HCT116 (cell line): ENCODE results near the gene SOX6. TPM values are rescaled to one million over a fixed set of nuclear protein-coding genes. Genes with fewer than 3 reads are reported as not detected.

Experiments
- ATAC-seq: fragments of 200-7000 bp; cut with Tn5 transposase; 2 replicates; pipeline ENCODE4 v1.9.1; 2020; ENCODE audit warnings: mild to moderate bottlenecking, moderate library complexity
- BruUV-seq: library from RNA; stranded (reverse); fragments of 400-500 nt; replicated peaks from 2 replicates; lab custom pipeline; 2021; lab: Mats Ljungman, UMichigan
- CTCF ChIA-PET: fragments of 300-600 bp; sonication (Branson Sonifier 250); formaldehyde crosslinking; loops from one replicate; lab custom pipeline; 2021; ENCODE audit warnings: antibody characterized with exemption; lab: Charles Lee
- POLR2A ChIA-PET: fragments of 300-600, 350-600 bp; sonication (Branson Sonifier 250); formaldehyde crosslinking; loops from one replicate; lab custom pipeline; 2021; ENCODE audit warnings: antibody characterized with exemption; lab: Charles Lee
- RAD21 ChIA-PET, 2 experiments: fragments of 300-600 bp; sonication (Branson Sonifier 250); formaldehyde crosslinking; loops; one replicate each; lab custom pipeline; 2023; ENCODE audit warnings: low total read pairs in 2 of 2; ENCODE audit not compliant: uncharacterized antibody in 2 of 2, unreplicated experiment in 2 of 2, low non-redundant PET in 1 of 2; lab: Charles Lee
- DNase-seq: peaks from one replicate; pipeline ENCODE4 v3.0.0-alpha.2; 2010; ENCODE audit warnings: low read depth, low spot score
- H2AFZ ChIP-seq: fragments of 200-600 bp; shearing (Covaris generic), sonication (generic); 2 replicates; pipeline ENCODE4 v1.6.1; 2017; ENCODE audit warnings: low read depth, mixed run types, mixed read lengths, antibody characterized with exemption, low read length; ENCODE audit not compliant: poor library complexity, severe bottlenecking
- H3K27ac ChIP-seq: 2 replicates; pipeline ENCODE4 v1.5.1; 2012; ENCODE audit warnings: low read depth, low read length
- H3K27me3 ChIP-seq: fragments of 200-600 bp; sonication (generic); 2 replicates; pipeline ENCODE4 v1.6.1; 2016; ENCODE audit warnings: mixed run types, low read length, mixed read lengths; ENCODE audit not compliant: insufficient read depth
- H3K36me3 ChIP-seq, 2 experiments: fragments of 200-500 bp in 1 of 2; fragments of 200-600 bp in 1 of 2; sonication (Bioruptor generic) in 1 of 2; sonication (generic) in 1 of 2; 2 replicates each; pipeline versions ENCODE4 v1.5.1 to v1.6.1; 2014 to 2016; ENCODE audit warnings: low read length in 2 of 2, inconsistent platforms in 1 of 2, mixed read lengths in 1 of 2, mixed run types in 1 of 2; ENCODE audit not compliant: insufficient read depth in 2 of 2, control insufficient read depth in 1 of 2
- H3K4me1 ChIP-seq, 2 experiments: fragments of 200-600 bp in 1 of 2; sonication (generic) in 1 of 2; 2 replicates each; pipeline versions ENCODE4 v1.5.1 to v1.6.1; 2012 to 2017; ENCODE audit warnings: low read length in 2 of 2, inconsistent platforms in 1 of 2, mild to moderate bottlenecking in 1 of 2, mixed read lengths in 1 of 2, mixed run types in 1 of 2, moderate library complexity in 1 of 2; ENCODE audit not compliant: insufficient read depth in 2 of 2, control insufficient read depth in 1 of 2
- H3K4me2 ChIP-seq: fragments of 200-600 bp; sonication (generic); 2 replicates; pipeline ENCODE4 v1.6.1; 2017; ENCODE audit warnings: mixed run types, low read length, mixed read lengths
- H3K4me3 ChIP-seq, 2 experiments: fragments of 200-600 bp in 1 of 2; sonication (generic) in 1 of 2; replicated peaks in 1 of 2; 2 replicates each; pipeline ENCODE4 v1.5.1; 2011 to 2016; ENCODE audit warnings: low read length in 2 of 2, control low read depth in 1 of 2, low read depth in 1 of 2, mild to moderate bottlenecking in 1 of 2, mixed read lengths in 1 of 2, mixed run types in 1 of 2
- H3K79me2 ChIP-seq: fragments of 200-600 bp; sonication (generic); 2 replicates; pipeline ENCODE4 v1.6.1; 2017; ENCODE audit warnings: mild to moderate bottlenecking, mixed run types, low read length, moderate library complexity, mixed read lengths; ENCODE audit not compliant: insufficient read depth
- H3K9ac ChIP-seq: fragments of 200-600 bp; sonication (generic); 2 replicates; pipeline ENCODE4 v1.6.1; 2016; ENCODE audit warnings: low read length, mixed read lengths
- H3K9me2 ChIP-seq: fragments of 200-600 bp; sonication (generic), shearing (Covaris generic); 2 replicates; pipeline ENCODE4 v1.6.1; 2017; ENCODE audit warnings: mixed run types, mild to moderate bottlenecking, moderate library complexity; ENCODE audit not compliant: insufficient read depth
- H3K9me3 ChIP-seq, 2 experiments: fragments of 200-500 bp in 1 of 2; fragments of 200-600 bp in 1 of 2; sonication (Bioruptor generic) in 1 of 2; sonication (generic) in 1 of 2; 2 replicates each; pipeline ENCODE4 v1.6.1; 2014 to 2017; ENCODE audit warnings: low read length in 2 of 2, mixed read lengths in 2 of 2, inconsistent platforms in 1 of 2, low read depth in 1 of 2, mild to moderate bottlenecking in 1 of 2, mixed run types in 1 of 2, moderate library complexity in 1 of 2; ENCODE audit not compliant: control insufficient read depth in 1 of 2, insufficient read depth in 1 of 2
- H4K20me1 ChIP-seq: fragments of 200-600 bp; sonication (generic), shearing (Covaris generic); 2 replicates; pipeline ENCODE4 v1.6.1; 2017; ENCODE audit warnings: mixed run types, mild to moderate bottlenecking, moderate library complexity; ENCODE audit not compliant: insufficient read depth
- CBX3 ChIP-seq: IDR thresholded peaks from 2 replicates; pipeline ENCODE4 v1.6.1; 2012; ENCODE audit warnings: low read depth
- CEBPB ChIP-seq: IDR thresholded peaks from 2 replicates; pipeline ENCODE4 v1.6.1; 2012; ENCODE audit warnings: low read depth
- ELF1 ChIP-seq: IDR thresholded peaks from 2 replicates; pipeline ENCODE4 v1.6.1; 2012; ENCODE audit warnings: low read depth, borderline replicate concordance
- EZH2 ChIP-seq: fragments of 200-600 bp; sonication (generic); IDR thresholded peaks from 2 replicates; pipeline ENCODE4 v1.6.1; 2017; ENCODE audit warnings: antibody characterized with exemption, mixed run types
- EZH2phosphoT487 ChIP-seq: fragments of 200-600 bp; IDR thresholded peaks from 2 replicates; pipeline ENCODE4 v1.6.1; 2018; ENCODE audit warnings: antibody characterized with exemption, borderline replicate concordance
- FOSL1 ChIP-seq: IDR thresholded peaks from 2 replicates; pipeline ENCODE4 v1.6.1; 2012; ENCODE audit warnings: low read depth
- JUND ChIP-seq: IDR thresholded peaks from 2 replicates; pipeline ENCODE4 v1.6.1; 2012
- POLR2A ChIP-seq: IDR thresholded peaks from 2 replicates; pipeline ENCODE4 v1.7.0; 2011; ENCODE audit warnings: borderline replicate concordance; ENCODE audit not compliant: insufficient read depth, insufficient read length; ENCODE audit errors: extremely low read depth
- RAD21 ChIP-seq: IDR thresholded peaks from 2 replicates; pipeline ENCODE4 v1.6.1; 2012; ENCODE audit warnings: low read depth, mild to moderate bottlenecking
- SIN3A ChIP-seq: IDR thresholded peaks from 2 replicates; pipeline ENCODE4 v1.6.1; 2012; ENCODE audit warnings: low read depth
- SRF ChIP-seq: IDR thresholded peaks from 2 replicates; pipeline ENCODE4 v1.6.1; 2012; ENCODE audit warnings: low read depth
- ZNF274 ChIP-seq: fragments of 200-500 bp; sonication (Bioruptor generic); IDR thresholded peaks from 2 replicates; pipeline ENCODE4 v1.6.1; 2014; ENCODE audit warnings: mild to moderate bottlenecking, low read depth, low read length, inconsistent platforms
- intact Hi-C: fragments of 100-400 bp; cut with micrococcal nuclease; formaldehyde crosslinking; loops from 2 replicates; pipeline ENCODE4 v1.10.0; 2022
- total RNA-seq: library from RNA; stranded (reverse); gene quantifications from one replicate; pipeline ENCODE4 v1.2.1, GENCODE V29; 2021; ENCODE audit not compliant: unreplicated experiment
- TF ChIP-seq, protein P1 (sequence below): IDR thresholded peaks from 2 replicates; pipeline ENCODE4 v1.6.1; 2012
- TF ChIP-seq, protein P2 (sequence below): IDR thresholded peaks from 2 replicates; pipeline ENCODE4 v1.6.1; 2011; ENCODE audit warnings: mild to moderate bottlenecking, low read length, moderate library complexity; ENCODE audit not compliant: insufficient replicate concordance; ENCODE audit errors: extremely low read depth
- TF ChIP-seq, protein P3 (sequence below): IDR thresholded peaks from 2 replicates; pipeline ENCODE4 v1.6.1; 2012
- TF ChIP-seq, protein P4 (sequence below), 3 experiments: fragments of 200-600 bp in 1 of 3; sonication (generic) in 1 of 3; IDR thresholded peaks in 2 of 3; conservative IDR thresholded peaks in 1 of 3; 2 replicates each; pipeline ENCODE4 v1.5.1; 2012 to 2017; ENCODE audit warnings: low read depth in 2 of 3, low read length in 2 of 3, antibody characterized with exemption in 1 of 3, borderline replicate concordance in 1 of 3, control low read depth in 1 of 3, mild to moderate bottlenecking in 1 of 3, mixed read lengths in 1 of 3, mixed run types in 1 of 3, moderate library complexity in 1 of 3; ENCODE audit not compliant: insufficient read depth in 1 of 3

SOX6 gene
- total RNA-seq, 1 experiment from 2014 or later, result 0.81 TPM

DNA sequence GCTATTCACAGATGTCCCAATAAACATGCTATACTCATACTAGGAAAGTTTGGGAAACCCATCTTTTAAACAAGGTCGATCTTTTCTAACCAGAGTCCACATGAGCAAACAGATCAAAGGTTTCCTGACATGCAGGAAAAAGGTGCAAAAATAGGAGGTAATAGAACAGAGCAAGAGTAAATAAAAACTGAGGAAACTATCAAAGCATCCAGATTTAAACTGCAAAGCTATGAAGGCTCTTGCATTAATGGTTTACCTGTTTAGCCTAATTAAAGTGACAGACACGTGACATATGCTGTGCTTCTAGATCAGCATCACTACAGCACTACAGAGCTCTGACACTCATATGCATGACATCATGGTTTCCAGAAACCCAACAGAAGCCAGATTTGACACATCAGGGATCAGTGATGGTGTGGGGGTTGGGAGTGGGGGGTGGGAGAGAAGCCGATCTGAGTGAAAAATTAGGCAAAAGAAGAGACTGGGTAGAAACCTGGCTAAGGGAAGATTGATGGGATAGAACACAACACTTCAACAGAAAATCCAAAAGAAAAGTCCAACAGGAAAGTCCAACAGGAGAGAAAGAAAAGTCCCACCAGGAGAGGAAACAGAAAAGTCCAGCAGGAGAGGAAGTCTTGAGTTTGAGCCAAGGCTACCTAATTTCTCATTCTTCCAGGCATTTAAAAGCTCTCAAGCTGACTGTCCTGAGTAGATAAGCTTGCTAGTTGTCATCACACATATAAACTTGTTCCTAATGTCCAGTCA, 262.3 kb downstream of the SOX6 start:
- RAD21 ChIA-PET, result no interaction called here
- POLR2A ChIA-PET, result no interaction called here

More for the DNA sequence above, 262.3 kb downstream of the SOX6 start:
- DNase-seq (no peak), ATAC-seq (no peak)
- no peaks in the 10 kb centered on the region for H3K36me3 ChIP-seq
- no peaks in the 10 kb centered on the region for H4K20me1 ChIP-seq
- no peak overlapping the region for H3K4me2 ChIP-seq
- no peak overlapping the region for H2AFZ ChIP-seq
- no peaks in the 10 kb centered on the region for H3K79me2 ChIP-seq
- intact Hi-C loops, result no loop called here
- H3K9ac ChIP-seq, result no peak overlapping the region
- no TSS peak for BruUV-seq
- H3K9me3 ChIP-seq, result no peaks in the 10 kb centered on the region
- no peaks in the 10 kb centered on the region for H3K4me1 ChIP-seq
- H3K9me2 ChIP-seq, result no peaks in the 10 kb centered on the region
- 0 out of 2 replicates have a peak, but pooled peaks cover 17% of the 10 kb centered on the region for H3K27me3 ChIP-seq
- CTCF ChIA-PET, result no interaction called here
- no peak overlapping the region for H3K4me3 ChIP-seq
- TF ChIP-seq SRF, result no peak
- no peak for TF ChIP-seq CEBPB
- TF ChIP-seq ZNF274, result no peak
- TF ChIP-seq, protein P1, sequence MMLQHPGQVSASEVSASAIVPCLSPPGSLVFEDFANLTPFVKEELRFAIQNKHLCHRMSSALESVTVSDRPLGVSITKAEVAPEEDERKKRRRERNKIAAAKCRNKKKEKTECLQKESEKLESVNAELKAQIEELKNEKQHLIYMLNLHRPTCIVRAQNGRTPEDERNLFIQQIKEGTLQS, result no peak
- TF ChIP-seq, protein P2, sequence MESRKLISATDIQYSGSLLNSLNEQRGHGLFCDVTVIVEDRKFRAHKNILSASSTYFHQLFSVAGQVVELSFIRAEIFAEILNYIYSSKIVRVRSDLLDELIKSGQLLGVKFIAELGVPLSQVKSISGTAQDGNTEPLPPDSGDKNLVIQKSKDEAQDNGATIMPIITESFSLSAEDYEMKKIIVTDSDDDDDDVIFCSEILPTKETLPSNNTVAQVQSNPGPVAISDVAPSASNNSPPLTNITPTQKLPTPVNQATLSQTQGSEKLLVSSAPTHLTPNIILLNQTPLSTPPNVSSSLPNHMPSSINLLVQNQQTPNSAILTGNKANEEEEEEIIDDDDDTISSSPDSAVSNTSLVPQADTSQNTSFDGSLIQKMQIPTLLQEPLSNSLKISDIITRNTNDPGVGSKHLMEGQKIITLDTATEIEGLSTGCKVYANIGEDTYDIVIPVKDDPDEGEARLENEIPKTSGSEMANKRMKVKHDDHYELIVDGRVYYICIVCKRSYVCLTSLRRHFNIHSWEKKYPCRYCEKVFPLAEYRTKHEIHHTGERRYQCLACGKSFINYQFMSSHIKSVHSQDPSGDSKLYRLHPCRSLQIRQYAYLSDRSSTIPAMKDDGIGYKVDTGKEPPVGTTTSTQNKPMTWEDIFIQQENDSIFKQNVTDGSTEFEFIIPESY, result no peak
- TF ChIP-seq, protein P3, sequence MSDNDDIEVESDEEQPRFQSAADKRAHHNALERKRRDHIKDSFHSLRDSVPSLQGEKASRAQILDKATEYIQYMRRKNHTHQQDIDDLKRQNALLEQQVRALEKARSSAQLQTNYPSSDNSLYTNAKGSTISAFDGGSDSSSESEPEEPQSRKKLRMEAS, result no peak
- TF ChIP-seq ELF1, result no peak
- TF ChIP-seq, protein P4, sequence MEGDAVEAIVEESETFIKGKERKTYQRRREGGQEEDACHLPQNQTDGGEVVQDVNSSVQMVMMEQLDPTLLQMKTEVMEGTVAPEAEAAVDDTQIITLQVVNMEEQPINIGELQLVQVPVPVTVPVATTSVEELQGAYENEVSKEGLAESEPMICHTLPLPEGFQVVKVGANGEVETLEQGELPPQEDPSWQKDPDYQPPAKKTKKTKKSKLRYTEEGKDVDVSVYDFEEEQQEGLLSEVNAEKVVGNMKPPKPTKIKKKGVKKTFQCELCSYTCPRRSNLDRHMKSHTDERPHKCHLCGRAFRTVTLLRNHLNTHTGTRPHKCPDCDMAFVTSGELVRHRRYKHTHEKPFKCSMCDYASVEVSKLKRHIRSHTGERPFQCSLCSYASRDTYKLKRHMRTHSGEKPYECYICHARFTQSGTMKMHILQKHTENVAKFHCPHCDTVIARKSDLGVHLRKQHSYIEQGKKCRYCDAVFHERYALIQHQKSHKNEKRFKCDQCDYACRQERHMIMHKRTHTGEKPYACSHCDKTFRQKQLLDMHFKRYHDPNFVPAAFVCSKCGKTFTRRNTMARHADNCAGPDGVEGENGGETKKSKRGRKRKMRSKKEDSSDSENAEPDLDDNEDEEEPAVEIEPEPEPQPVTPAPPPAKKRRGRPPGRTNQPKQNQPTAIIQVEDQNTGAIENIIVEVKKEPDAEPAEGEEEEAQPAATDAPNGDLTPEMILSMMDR (IDR thresholded peaks at IDR 0.05 in 2 of 3, conservative IDR thresholded peaks at IDR 0.05 in 1 of 3; ENCODE audit: borderline replicate concordance in 1 of 3, insufficient read depth in 1 of 3, low read depth in 2 of 3, low read length in 2 of 3), result no peak
- no peak for TF ChIP-seq POLR2A
- no peak for TF ChIP-seq CBX3
- no peak for TF ChIP-seq EZH2
- TF ChIP-seq JUND, result no peak
- no peak for TF ChIP-seq RAD21
- TF ChIP-seq SIN3A, result no peak
- no peak for TF ChIP-seq EZH2phosphoT487
- no peak for TF ChIP-seq FOSL1
- TF ChIP-seq, all 23 proteins: peak for 0
- H3K27ac ChIP-seq, result no peak overlapping the region
